LNCAP (cell line): ENCODE measurements around the gene NMRAL1.

Experiments used
- CTCF ChIP-seq: fragments of 450-650 bp; IDR thresholded peaks from 2 replicates; pipeline ENCODE4 v1.5.1; 2017; ENCODE audit warnings: mild to moderate bottlenecking

The NMRAL1 gene

DNA sequence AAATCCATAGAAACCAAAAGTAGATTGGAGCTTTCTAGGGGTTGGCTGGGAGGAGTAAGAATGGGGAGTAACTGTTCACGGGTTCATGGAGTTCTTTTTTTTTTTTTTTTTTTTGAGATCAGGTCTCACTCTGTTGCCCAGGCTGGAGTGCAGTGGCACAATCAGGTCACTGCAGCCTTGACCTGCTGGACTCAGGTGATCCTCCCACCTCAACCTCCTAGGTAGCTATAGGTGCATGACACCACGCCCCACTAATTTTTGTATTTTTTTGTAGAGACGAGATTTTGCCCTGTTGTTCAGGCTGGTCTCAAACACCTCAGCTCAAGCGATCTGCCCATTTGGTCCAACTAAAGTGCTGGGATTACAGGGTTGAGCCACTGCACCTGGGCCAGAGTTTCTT, 1.5 kb downstream of the NMRAL1 start:
- TF ChIP-seq CTCF, result no peak

- TF ChIP-seq CTCF, result no peak
These were observed 2.6 kb downstream of the NMRAL1 start for GRCh38 chr16:4471869-4472268.

GRCh38 chr16:4468972-4469371, 5.5 kb downstream of the NMRAL1 start:
- no peak for TF ChIP-seq CTCF

- TF ChIP-seq CTCF, result no peak
These were observed 6.5 kb downstream of the NMRAL1 start for GRCh38 chr16:4467916-4468315.

- no peak for TF ChIP-seq CTCF
These were observed 8.2 kb downstream of the NMRAL1 start for GRCh38 chr16:4465977-4466779.

- no peak for TF ChIP-seq CTCF
These were observed 10.8 kb downstream of the NMRAL1 start for GRCh38 chr16:4463522-4464163.

- no peak for TF ChIP-seq CTCF
These were observed 13.0 kb downstream of the NMRAL1 start for GRCh38 chr16:4461250-4462085.
